IMR-90 (cell line): ENCODE results near the gene TFDP2. TPM values are rescaled to one million over a fixed set of nuclear protein-coding genes. Genes with fewer than 3 reads are reported as not detected.

Experiments
- ATAC-seq: fragments of 200-7000 bp; cut with Tn5 transposase; 2 replicates; pipeline ENCODE4 v1.9.1; 2020; ENCODE audit warnings: low read depth, mild to moderate bottlenecking, moderate library complexity
- BruUV-seq: library from RNA; stranded (reverse); fragments of 400-500 nt; replicated peaks from 2 replicates; lab custom pipeline; 2021; lab: Mats Ljungman, UMichigan
- CTCF ChIA-PET: fragments of 300-600 bp; formaldehyde crosslinking; extraction: SDS; loops from one replicate; lab custom pipeline; 2021; ENCODE audit warnings: antibody characterized with exemption; lab: Yijun Ruan, JAX
- POLR2A ChIA-PET: fragments of 300-600 bp; sonication (Branson Sonifier 250); formaldehyde crosslinking; loops from one replicate; lab custom pipeline; 2022; ENCODE audit warnings: antibody characterized with exemption; ENCODE audit not compliant: unreplicated experiment; lab: Charles Lee
- DNase-seq: peaks from one replicate; pipeline ENCODE4 v3.0.0; 2013
- H2AFZ ChIP-seq: replicated peaks from 2 replicates; pipeline ENCODE3; 2013; ENCODE audit warnings: low read length, mild to moderate bottlenecking; ENCODE audit not compliant: poor library complexity
- H2AK5ac ChIP-seq: 2 replicates; pipeline ENCODE4 v1.6.1; 2013; ENCODE audit warnings: low read depth, low read length, inconsistent platforms
- H2AK9ac ChIP-seq: replicated peaks from 2 replicates; pipeline ENCODE3; 2013; ENCODE audit warnings: mild to moderate bottlenecking, low read depth, low read length, moderate library complexity; ENCODE audit not compliant: poor library complexity
- H2BK120ac ChIP-seq: 2 replicates; pipeline ENCODE4 v1.6.1; 2013; ENCODE audit warnings: low read depth, low read length, inconsistent platforms
- H2BK15ac ChIP-seq: 3 replicates; pipeline ENCODE4 v1.6.1; 2013; ENCODE audit warnings: low read depth, low read length, inconsistent platforms
- H2BK20ac ChIP-seq: 2 replicates; pipeline ENCODE4 v1.6.1; 2013; ENCODE audit warnings: low read depth, mild to moderate bottlenecking, inconsistent platforms, low read length, moderate library complexity
- H2BK5ac ChIP-seq: 2 replicates; pipeline ENCODE4 v1.6.1; 2013; ENCODE audit warnings: mild to moderate bottlenecking, low read depth, low read length, inconsistent platforms; ENCODE audit not compliant: poor library complexity, severe bottlenecking
- H3K14ac ChIP-seq: replicated peaks from 2 replicates; pipeline ENCODE4 v1.6.1; 2013; ENCODE audit warnings: low read depth, low read length, inconsistent platforms
- H3K18ac ChIP-seq: 2 replicates; pipeline ENCODE4 v1.6.1; 2013; ENCODE audit warnings: low read depth, low read length, control low read depth
- H3K23ac ChIP-seq: 2 replicates; pipeline ENCODE4 v1.6.1; 2013; ENCODE audit warnings: low read depth, low read length, inconsistent platforms
- H3K27ac ChIP-seq: 2 replicates; pipeline ENCODE4 v1.5.1; 2013; ENCODE audit warnings: mild to moderate bottlenecking, control low read depth, low read length; ENCODE audit not compliant: insufficient read depth
- H3K27me3 ChIP-seq: 2 replicates; pipeline ENCODE4 v1.6.1; 2013; ENCODE audit warnings: low read length; ENCODE audit not compliant: control insufficient read depth, insufficient read depth
- H3K36me3 ChIP-seq: 2 replicates; pipeline ENCODE4 v1.6.1; 2013; ENCODE audit warnings: low read length, mixed read lengths; ENCODE audit not compliant: control insufficient read depth, insufficient read depth
- H3K4ac ChIP-seq: 2 replicates; pipeline ENCODE4 v1.6.1; 2013; ENCODE audit warnings: low read depth, low read length, inconsistent platforms
- H3K4me1 ChIP-seq: 2 replicates; pipeline ENCODE4 v1.6.1; 2013; ENCODE audit warnings: low read length, mixed read lengths; ENCODE audit not compliant: control insufficient read depth, insufficient read depth
- H3K4me2 ChIP-seq: 2 replicates; pipeline ENCODE4 v1.6.1; 2013; ENCODE audit warnings: low read depth, mild to moderate bottlenecking, control low read depth, low read length, moderate library complexity
- H3K4me3 ChIP-seq: 2 replicates; pipeline ENCODE4 v1.5.1; 2013; ENCODE audit warnings: low read depth, mild to moderate bottlenecking, control low read depth, low read length, moderate library complexity; ENCODE audit not compliant: insufficient read depth
- H3K56ac ChIP-seq: 2 replicates; pipeline ENCODE4 v1.6.1; 2013; ENCODE audit warnings: low read length, inconsistent platforms; ENCODE audit not compliant: insufficient read depth; ENCODE audit errors: extremely low read depth
- H3K79me1 ChIP-seq, 2 experiments: 2 replicates each; pipeline ENCODE4 v1.6.1; 2013; ENCODE audit warnings: low read length in 2 of 2, inconsistent platforms in 1 of 2, low read depth in 1 of 2
- H3K9ac ChIP-seq: 2 replicates; pipeline ENCODE4 v1.6.1; 2013; ENCODE audit warnings: low read depth, low read length, control low read depth
- H3K9me1 ChIP-seq: 2 replicates; pipeline ENCODE4 v1.6.1; 2013; ENCODE audit warnings: low read length, inconsistent platforms; ENCODE audit not compliant: insufficient read depth
- H3K9me3 ChIP-seq: 2 replicates; pipeline ENCODE4 v1.6.1; 2013; ENCODE audit warnings: low read length; ENCODE audit not compliant: control insufficient read depth, insufficient read depth
- H4K20me1 ChIP-seq: 2 replicates; pipeline ENCODE4 v1.6.1; 2013; ENCODE audit warnings: low read length, inconsistent platforms; ENCODE audit not compliant: insufficient read depth
- H4K5ac ChIP-seq: 2 replicates; pipeline ENCODE4 v1.6.1; 2013; ENCODE audit warnings: mild to moderate bottlenecking, low read depth, low read length, control low read depth
- H4K8ac ChIP-seq, 2 experiments: 2 replicates each; pipeline ENCODE4 v1.6.1; 2013; ENCODE audit warnings: low read depth in 2 of 2, low read length in 2 of 2, control low read depth in 1 of 2, inconsistent platforms in 1 of 2
- H4K91ac ChIP-seq: 2 replicates; pipeline ENCODE4 v1.6.1; 2013; ENCODE audit warnings: low read depth, low read length, inconsistent platforms; ENCODE audit not compliant: insufficient read depth
- CEBPB ChIP-seq: IDR thresholded peaks from 2 replicates; pipeline ENCODE4 v1.6.1; 2012; ENCODE audit warnings: low read depth, low read length, improper control_type of control experiment
- CHD1 ChIP-seq: IDR thresholded peaks from 2 replicates; pipeline ENCODE4 v1.6.1; 2012; ENCODE audit warnings: low read depth, low read length, improper control_type of control experiment
- ELK1 ChIP-seq: fragments of 150-350 bp; IDR thresholded peaks from 2 replicates; pipeline ENCODE4 v1.6.1; 2016; ENCODE audit warnings: low read depth, mild to moderate bottlenecking, low read length, moderate library complexity, borderline replicate concordance
- FOS ChIP-seq: fragments of 150-350 bp; IDR thresholded peaks from 2 replicates; pipeline ENCODE4 v1.6.1; 2016; ENCODE audit warnings: low read depth, low read length
- MAFK ChIP-seq: IDR thresholded peaks from 2 replicates; pipeline ENCODE4 v1.6.1; 2012; ENCODE audit warnings: low read depth, low read length, improper control_type of control experiment
- MAZ ChIP-seq: IDR thresholded peaks from 2 replicates; pipeline ENCODE4 v1.6.1; 2012; ENCODE audit warnings: low read depth, mild to moderate bottlenecking, low read length, improper control_type of control experiment, moderate library complexity, borderline replicate concordance
- MXI1 ChIP-seq: IDR thresholded peaks from 2 replicates; pipeline ENCODE4 v1.6.1; 2012; ENCODE audit warnings: low read depth, mild to moderate bottlenecking, low read length, moderate library complexity, borderline replicate concordance
- NFE2L2 ChIP-seq: fragments of 150-350 bp; IDR thresholded peaks from 2 replicates; pipeline ENCODE4 v1.6.1; 2016; ENCODE audit warnings: low read depth, mild to moderate bottlenecking, low read length
- POLR2A ChIP-seq: IDR thresholded peaks from 2 replicates; pipeline ENCODE4 v1.6.1; 2012; ENCODE audit warnings: mild to moderate bottlenecking, low read depth, low read length
- RAD21 ChIP-seq: IDR thresholded peaks from 2 replicates; pipeline ENCODE4 v1.6.1; 2012; ENCODE audit warnings: low read length, improper control_type of control experiment
- RCOR1 ChIP-seq: IDR thresholded peaks from 2 replicates; pipeline ENCODE4 v1.6.1; 2012; ENCODE audit warnings: mild to moderate bottlenecking, low read length, improper control_type of control experiment; ENCODE audit not compliant: insufficient replicate concordance
- RFX5 ChIP-seq: IDR thresholded peaks from 2 replicates; pipeline ENCODE4 v1.8.0; 2012; ENCODE audit warnings: low read depth, mild to moderate bottlenecking, low read length, moderate library complexity
- WGBS, 2 experiments: methylation state at CpG; one replicate each; pipeline versions ENCODE4 v1.1.5 to v1.1.7; 2013; ENCODE audit warnings: missing lambda C conversion rate in 2 of 2; ENCODE audit not compliant: insufficient read length in 1 of 2; ENCODE audit errors: extremely low coverage in 2 of 2; 5-methylcytosine and 5-hydroxymethylcytosine counted together
- dilution Hi-C: fragments of 300-500 bp; cut with HindIII; formaldehyde crosslinking; loops from one replicate; pipeline ENCODE4 v1.14.3; 2018; ENCODE audit warnings: low sequenced_read_pairs; ENCODE audit not compliant: unreplicated experiment
- in situ Hi-C: fragments of 300-500 bp; cut with MboI; formaldehyde crosslinking; loops from 3 replicates; pipeline ENCODE4 v1.14.3; 2019; ENCODE audit warnings: low sequenced_read_pairs, inconsistent platforms, mixed read lengths
- intact Hi-C: fragments of 100-400 bp; cut with micrococcal nuclease; formaldehyde crosslinking; loops from 2 replicates; pipeline ENCODE4 v1.10.0; 2022
- polyA plus RNA-seq, 3 experiments: library from polyadenylated mRNA; depleted of rRNA; stranded (reverse); fragments of >200 nt; gene quantifications; 2 replicates each; pipeline ENCODE4 v1.2.3, GENCODE V29; 2012; ENCODE audit warnings: low replicate concordance in 1 of 3
- total RNA-seq: library from RNA; depleted of rRNA; stranded (reverse); fragments of >200 nt; gene quantifications from 2 replicates; pipeline ENCODE4 v1.2.3, GENCODE V29; 2012
- TF ChIP-seq, protein P1 (sequence below): conservative IDR thresholded peaks from 2 replicates; pipeline ENCODE4 v1.5.1; 2012; ENCODE audit warnings: mild to moderate bottlenecking, low read depth, low read length, improper control_type of control experiment

TFDP2 gene
- total and polyA plus RNA-seq, 2 of the 4 experiments (the other 2 are of a cell fraction), result 10.7 to 23.7 TPM

GRCh38 chr3:142013326-142013980 lies 135.9 kb downstream of the TFDP2 start:
- Histone ChIP-seq H4K91ac (no peak overlapping the region), H3K9me3 (no peaks in the 10 kb centered on the region), H3K27ac (no peak overlapping the region), H4K5ac (no peak overlapping the region), H2AK9ac (no peak overlapping the region), H4K8ac (no peak overlapping the region), H3K9ac (no peak overlapping the region), H2BK15ac (no peak overlapping the region), H4K20me1 (no peaks in the 10 kb centered on the region), H3K9me1 (0 out of 2 replicates have a peak, but pooled peaks cover 3% of the 10 kb centered on the region), H3K18ac (no peak overlapping the region), H3K36me3 (no peaks in the 10 kb centered on the region), H2AK5ac (no peak overlapping the region), H3K23ac (no peak overlapping the region), H3K79me1 (peaks cover 7 to 9% of the 10 kb centered on the region in 2 experiments; a peak in 3 of 4 replicates), H2AFZ (no peak overlapping the region), H3K4me2 (no peak overlapping the region), H3K27me3 (no peaks in the 10 kb centered on the region), H3K4me3 (no peak overlapping the region), H3K56ac (no peak overlapping the region), H2BK5ac (no peak overlapping the region), H3K4me1 (no peaks in the 10 kb centered on the region), H2BK120ac (no peak overlapping the region), H3K14ac (no peak overlapping the region), H2BK20ac (no peak overlapping the region), H3K4ac (no peak overlapping the region)
- no TSS peak for BruUV-seq
- dilution Hi-C loops, result no loop called here
- TF ChIP-seq MXI1 (no peak), ELK1 (no peak), CEBPB (no peak), RCOR1 (no peak), MAFK (no peak), FOS (no peak), RFX5 (no peak), MAZ (no peak), CHD1 (no peak), RAD21 (no peak), NFE2L2 (no peak), POLR2A (no peak)
- TF ChIP-seq, protein P1, sequence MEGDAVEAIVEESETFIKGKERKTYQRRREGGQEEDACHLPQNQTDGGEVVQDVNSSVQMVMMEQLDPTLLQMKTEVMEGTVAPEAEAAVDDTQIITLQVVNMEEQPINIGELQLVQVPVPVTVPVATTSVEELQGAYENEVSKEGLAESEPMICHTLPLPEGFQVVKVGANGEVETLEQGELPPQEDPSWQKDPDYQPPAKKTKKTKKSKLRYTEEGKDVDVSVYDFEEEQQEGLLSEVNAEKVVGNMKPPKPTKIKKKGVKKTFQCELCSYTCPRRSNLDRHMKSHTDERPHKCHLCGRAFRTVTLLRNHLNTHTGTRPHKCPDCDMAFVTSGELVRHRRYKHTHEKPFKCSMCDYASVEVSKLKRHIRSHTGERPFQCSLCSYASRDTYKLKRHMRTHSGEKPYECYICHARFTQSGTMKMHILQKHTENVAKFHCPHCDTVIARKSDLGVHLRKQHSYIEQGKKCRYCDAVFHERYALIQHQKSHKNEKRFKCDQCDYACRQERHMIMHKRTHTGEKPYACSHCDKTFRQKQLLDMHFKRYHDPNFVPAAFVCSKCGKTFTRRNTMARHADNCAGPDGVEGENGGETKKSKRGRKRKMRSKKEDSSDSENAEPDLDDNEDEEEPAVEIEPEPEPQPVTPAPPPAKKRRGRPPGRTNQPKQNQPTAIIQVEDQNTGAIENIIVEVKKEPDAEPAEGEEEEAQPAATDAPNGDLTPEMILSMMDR, result no peak
- ATAC-seq (no peak), DNase-seq (no peak)
- ChIA-PET CTCF (interaction anchor here (0.9 to 1.1 kb wide), 2 partner anchors 9 to 38 kb away, joined by 3 to 4 read pairs; no protein-coding TSS in a partner anchor), POLR2A (no interaction called here)
- in situ Hi-C loops, result no loop called here
- WGBS, 2 experiments, result no CpG with 5 or more reads among the region's 2 CpGs
- intact Hi-C loops, result no loop called here
